T-helper 9 cell (primary cell): Measurements from ENCODE around the gene LRRC75A.
"Not testable (repeated sequence)": the region's sequence is repeated elsewhere in the genome, so short reads cannot be mapped to it uniquely, and the experiment has no call there.

Experiments
- DNase-seq: peaks from one replicate; pipeline ENCODE4 v3.0.0-alpha.2; 2020

Gene LRRC75A

DNA sequence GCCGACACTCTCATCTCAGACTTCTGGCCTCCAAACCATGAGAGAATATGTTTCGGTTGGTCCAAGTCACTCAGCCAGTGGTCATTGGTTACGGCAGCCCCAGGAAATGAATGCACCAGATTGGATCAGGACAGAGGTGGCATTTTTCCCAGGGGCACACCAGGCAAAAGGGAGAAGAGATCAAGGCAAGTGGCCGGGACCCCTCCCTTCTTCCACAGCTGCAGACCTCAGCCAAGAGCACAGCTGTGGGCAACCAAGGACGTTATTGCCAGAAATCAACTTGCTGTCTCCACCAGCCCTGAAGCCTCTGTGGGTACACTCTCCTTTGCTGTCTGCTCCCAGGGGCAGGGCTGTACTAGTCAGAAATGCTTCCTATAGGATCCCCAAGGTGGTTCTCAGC lies 20.7 kb downstream of the LRRC75A start:
- DNase-seq = no peak

DNA sequence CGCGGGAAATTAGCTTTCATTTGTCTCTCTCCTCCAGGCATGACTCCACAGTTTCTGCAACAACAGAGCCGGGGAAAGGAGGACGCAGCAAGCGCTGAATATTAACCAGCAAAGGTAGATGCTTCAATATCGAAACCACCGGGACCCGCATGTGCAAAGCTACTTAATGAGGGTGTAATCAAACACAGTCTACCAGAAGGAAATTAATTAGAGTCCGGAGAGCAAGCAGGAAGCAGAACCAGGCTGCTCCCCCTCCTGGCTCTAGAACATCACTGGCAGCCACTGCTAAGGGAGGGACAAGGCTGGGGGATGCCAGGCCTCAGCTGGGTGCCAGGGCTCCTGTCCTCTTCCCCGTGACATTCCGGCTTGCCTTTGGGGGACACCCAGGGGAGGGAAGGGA lies 21.7 kb downstream of the LRRC75A start:
- no peak for DNase-seq

DNA sequence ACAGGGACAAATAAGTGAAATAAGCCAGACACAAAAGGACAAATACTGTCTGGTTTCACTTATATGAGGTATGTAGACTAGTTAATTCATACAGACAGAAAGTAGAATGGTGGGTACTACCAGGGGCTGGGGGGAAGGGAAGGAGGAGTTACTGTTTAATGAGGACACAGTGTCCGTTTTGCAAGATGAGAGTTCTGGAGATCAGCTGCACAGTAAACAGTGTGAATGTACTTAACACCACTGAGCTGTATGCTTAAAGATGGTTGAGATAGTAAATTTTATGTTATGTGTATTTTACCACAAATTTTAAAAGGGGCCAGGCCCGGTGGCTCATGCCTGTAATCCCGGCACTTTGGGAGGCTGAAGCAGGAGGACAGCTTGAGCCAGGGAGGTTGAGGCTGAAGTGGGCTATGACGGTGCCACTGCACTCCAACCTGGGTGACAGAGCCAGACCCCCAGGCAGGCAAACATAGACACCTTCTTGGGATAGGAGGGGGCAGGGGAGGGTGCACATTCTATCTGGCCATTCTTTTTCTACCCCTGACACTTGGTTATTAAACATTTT lies 23.5 kb downstream of the LRRC75A start:
- DNase-seq = no peak

DNA sequence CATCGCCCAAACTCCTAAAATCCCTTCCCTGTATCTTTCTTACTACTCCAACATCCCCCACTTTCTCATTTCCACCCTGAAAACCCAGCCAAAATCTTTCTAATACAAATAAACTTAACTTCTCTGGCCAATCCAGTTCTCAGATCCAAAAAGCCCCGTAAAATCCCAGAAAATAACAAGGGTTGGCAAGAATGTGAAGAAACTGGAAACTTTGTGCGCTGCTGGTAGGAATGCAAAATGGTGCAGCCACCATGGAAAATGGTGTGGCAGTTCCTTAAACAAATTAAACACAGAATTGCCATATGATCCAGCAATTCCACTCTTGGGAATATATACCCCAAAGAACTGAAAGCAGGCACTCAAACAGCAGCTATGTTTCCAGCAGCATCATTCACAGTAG lies 24.1 kb downstream of the LRRC75A start:
- no peak for DNase-seq

DNA sequence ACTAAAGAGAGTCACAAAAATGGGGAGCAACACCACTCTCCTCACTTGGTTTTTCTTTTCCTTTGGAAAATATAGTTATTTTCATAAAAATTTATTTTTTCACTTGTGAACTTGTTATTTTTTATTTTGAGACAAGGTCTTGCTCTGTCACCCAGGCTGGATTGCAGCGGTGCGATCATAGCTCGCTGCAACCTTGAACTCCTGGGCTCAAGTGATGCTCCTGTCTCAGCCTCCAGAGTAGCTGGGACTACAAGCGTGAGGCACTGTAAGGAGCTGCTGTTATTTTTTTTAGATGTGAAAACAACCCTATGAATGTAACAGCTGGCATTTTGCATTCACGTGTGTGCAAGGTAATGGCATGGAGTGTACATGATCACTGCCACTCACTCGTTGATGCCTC lies 24.9 kb downstream of the LRRC75A start:
- DNase-seq = no peak

DNA sequence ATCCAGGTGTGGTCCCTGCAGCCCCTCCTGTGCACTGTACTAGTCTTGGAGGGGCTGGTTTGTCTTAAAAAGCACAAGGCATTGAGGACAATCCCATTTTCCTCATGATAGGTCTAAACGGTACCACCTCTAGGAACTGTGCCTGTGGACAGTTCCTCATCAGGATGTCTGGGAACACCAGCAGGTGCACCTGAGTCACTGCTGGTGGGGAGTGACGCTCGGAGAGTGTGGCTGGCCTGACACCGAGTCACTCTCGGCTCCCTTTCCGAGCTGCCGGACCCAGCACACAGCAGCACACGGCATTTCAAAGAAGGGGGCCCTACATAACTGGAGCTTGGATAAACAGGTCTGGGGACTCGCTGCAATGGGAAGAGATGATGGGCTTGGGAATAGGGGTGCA lies 25.6 kb downstream of the LRRC75A start:
- DNase-seq = no peak

DNA sequence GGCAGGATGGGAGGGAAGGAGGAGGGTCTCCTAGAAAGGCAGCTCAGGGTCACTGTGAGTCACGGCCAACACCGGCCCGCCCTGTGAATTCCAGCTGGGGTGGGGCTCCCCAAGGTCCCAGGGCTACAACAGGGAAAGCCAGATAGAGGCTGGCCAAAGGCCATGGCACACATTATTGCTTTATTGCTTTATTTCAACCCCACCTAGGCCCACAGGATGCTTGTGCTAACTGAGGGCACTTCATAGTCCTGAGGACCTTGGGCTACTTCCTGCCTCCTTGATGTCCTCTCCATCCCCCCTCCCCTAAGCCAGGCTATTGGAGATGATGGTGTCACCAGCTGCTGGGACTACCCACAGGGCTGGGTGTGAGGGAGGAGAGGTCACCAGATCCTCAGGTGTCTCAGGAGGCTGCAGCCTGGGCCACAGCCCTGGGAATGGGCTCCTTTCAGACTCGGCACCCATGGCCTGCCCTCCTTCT lies 26.1 kb downstream of the LRRC75A start:
- no peak for DNase-seq

DNA sequence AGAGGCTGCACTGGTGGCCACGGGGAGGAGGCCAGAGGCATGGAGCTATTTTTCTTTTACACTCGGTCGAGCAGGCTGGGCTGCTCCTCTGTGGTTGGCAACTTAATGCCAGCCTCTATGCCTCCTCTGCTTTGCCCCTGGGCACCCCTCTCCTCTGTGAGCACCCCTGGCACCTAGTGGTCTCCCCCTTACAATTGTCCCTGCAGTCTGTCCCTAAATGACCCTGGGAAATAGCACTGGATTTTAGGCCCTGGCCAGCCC lies 27.0 kb downstream of the LRRC75A start:
- DNase-seq = no peak

DNA sequence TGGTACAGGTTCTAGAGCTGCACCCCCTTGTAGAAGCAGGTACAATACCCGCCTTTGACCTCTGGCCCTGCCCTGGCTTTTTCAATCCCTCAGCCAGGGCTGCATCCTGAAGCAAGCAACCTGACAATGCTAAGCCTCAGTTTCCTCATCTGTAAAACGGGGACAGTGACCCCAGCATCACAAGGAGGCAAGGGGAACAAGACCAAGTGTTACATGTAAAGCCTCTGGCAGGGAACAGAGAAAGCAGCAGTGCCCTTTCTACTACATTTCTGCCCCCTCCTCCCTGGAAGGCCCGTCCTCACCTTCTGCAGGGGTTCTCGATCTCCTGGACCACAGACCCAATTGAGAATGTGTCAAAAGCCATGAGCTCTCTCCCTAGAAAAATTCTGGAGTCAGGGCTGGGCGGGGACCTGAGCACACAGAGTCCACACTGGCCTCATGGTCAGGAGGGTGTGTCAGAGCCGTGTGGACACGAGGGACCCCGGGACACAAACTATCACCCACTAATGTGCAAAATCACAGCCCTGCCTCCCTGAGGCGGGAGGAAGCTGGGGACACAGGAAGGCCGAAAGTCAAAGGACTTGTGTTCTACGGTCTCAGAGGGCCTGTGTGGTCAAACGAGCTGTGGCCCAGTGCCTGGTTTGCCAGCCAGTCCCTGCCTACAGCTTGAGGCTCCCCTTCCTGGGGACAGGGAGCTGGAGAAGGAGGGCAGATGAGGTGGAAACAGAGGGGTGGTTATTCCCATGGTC lies 27.5 kb downstream of the LRRC75A start:
- no peak for DNase-seq

DNA sequence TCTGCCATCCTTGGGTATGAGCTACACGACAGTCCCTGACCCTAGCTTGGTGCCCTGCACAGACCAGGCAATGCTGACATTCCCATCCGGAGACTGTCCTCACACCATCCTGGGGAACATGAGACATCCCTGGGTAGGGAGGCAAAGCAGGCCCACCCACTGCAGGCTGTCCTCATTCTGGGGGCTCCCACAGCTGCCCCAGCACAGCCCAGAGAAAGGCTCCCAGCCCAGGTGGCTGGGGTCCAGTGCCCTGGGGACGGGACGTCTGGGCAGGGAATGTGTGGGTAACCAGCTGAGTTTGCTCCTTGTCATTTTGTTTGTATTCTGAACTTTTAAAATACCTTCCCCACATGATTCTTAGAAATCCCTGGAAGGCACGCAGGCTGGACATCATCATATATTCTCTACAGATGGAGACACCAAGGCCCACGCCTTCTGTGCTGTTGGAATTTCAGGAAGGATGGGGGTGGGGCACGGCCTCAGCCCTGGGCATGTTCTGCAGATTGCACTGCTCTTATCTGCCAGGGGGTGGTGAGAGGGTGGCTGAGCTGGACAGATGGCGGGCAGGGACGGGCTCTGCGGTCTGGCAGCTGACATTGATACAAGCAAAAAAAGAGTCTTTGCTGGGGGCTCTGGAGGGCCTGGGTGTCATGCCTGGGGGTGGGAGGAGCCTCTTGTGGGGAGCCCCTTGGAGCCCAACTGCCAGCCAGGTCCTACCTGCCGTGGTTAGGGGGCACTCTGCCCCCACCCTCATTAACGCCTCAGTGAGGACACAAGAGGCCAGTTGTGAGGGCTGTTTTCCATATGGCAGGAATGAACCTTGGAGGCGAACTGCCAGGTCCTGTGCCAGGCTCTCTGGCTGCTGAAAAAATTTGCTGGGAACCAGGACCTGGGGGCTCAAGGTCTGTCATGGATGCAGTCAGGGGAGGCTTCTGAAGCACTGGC lies 28.4 kb downstream of the LRRC75A start:
- no peak for DNase-seq

DNA sequence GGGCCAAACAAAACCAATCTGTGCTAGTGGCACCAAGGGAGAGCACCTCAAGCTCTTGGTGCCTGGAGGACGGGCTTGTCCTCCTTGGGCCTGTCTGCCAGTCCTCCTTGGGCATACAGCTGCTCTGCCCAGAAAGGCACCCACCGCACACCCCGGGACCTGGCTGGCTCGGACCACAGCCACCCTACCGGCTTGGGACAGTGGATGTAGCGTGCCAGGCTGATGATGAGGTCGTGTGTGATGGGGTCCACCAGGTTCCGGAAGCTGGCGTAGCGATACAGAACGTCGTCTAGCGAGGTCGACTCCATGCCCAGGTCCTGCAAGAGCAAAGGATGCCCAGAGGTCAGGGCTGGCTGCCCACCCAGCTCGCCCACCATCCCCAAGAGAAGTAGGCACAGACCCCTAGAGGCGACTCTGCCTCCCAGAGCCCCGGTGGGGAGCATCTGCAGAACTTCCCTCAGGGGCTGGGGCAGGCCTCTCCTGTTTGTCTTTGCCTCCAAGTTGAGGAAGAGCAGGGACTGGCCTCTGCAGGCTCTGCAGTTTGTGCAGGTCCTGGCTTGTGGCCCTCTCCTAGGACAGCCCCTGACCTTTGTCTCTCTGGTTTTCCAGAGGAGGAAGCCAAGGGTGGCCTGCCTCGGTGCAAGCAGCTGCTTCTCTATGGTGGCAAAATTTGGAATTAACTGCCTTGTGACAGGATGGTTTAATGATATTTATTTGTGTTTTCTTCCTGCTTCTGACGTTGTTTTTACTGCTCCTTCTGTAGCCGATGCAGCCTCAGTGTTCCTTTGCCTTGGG lies 29.7 kb downstream of the LRRC75A start:
- no peak for DNase-seq

DNA sequence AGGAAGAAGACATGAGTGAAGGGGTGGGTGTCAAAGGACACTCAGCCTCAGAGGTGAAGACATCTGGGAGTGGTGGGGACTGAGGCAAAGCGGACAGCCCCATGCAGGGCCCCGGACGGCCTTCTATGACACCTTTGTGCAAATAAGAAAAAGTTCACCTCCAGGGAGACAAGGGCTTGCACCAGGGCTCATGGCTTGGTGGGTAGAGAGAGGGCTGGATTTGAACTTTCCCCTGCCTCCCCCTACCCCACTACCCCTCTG lies 30.5 kb downstream of the LRRC75A start:
- DNase-seq = no peak

DNA sequence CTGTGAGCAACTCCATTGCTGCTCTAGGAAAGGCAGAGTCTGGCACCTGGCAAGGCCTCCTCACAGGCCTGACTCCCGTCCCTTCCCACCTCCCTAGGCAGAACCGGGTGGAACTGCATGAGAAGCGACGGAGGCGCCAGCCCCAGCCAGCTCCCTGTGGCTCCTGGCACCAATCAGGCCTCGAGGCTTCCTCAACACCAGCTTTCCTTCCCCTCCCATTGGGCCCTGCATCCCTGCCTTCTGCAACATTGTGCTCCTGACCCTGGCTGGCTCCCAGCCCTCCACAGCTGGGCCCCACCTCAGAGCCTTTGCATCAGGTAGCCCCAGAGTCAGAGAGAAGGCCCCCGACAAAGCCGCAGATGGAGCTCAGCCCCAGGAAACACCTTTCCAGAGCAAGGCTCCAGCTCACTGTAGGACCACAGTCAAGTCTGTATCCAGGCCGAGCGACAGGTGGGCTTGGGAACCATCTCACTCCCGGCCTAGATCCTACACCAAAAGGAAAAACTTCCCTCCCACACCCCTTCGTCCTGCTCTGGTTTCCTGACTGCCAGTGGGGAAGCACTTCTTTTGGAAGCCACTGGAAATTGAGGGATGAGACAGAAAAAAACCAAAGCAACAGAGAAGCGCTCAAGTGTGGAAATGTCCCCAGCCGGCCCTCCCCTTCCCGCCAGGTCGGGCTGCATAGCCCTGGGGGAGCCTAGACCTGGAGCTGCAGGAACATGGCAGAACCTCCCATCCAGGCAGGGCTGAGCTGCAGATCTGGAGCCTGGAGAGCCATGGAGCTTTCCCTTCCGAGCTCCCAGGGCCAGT lies 31.0 kb downstream of the LRRC75A start:
- no peak for DNase-seq

DNA sequence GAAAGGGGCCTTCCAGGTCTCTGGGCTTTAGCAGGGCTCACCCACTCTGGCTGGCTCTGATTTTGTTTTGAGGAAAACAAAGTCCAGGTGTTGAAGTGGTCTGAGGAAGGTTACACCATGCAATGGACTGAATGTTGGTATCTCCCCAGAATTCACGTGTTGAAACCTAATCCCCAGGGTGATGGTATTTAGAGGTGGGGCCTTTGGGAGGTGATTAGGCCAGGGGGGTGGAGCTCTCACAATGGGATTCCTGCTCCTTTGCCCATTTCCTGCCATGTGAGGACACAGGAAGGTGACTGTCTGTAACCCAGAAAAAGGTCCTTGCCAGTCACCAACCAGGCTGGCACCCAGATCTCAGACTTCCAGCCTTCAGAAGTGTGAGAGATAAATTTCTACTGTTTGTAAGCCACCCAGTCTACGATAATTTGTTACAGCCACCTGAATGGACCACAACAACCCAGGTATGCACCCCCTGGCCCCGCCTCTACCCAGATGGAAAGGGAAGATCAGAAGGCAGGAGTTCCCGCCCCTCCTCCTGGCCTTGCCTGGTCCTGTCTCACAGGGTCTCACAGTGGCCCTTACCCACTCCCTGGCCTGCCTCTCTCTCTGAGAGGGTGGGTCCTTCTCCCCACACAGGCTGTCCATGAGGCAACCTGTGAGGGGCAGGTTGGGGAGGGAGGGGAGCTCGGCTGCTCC lies 32.0 kb downstream of the LRRC75A start:
- no peak for DNase-seq

DNA sequence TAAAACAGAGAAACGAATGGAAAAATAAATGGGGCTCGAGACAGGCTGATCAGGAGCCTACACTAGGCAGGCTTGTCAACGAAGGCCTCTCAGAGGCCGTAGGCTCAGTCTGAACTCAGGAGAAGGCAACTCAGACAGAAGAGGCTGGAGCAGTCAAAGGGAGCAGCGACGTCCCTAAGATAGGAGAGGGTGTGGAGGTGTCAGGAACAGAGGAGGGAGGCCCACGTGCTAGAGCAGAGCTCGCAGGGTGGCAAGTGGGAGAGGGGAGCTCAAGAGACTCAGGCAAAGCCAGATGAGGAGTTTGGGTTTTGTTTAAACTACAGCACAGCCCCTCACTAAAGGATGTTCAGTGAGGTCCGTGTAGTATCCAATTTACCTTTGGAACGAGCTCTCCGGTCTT lies 32.7 kb downstream of the LRRC75A start:
- DNase-seq = no peak

DNA sequence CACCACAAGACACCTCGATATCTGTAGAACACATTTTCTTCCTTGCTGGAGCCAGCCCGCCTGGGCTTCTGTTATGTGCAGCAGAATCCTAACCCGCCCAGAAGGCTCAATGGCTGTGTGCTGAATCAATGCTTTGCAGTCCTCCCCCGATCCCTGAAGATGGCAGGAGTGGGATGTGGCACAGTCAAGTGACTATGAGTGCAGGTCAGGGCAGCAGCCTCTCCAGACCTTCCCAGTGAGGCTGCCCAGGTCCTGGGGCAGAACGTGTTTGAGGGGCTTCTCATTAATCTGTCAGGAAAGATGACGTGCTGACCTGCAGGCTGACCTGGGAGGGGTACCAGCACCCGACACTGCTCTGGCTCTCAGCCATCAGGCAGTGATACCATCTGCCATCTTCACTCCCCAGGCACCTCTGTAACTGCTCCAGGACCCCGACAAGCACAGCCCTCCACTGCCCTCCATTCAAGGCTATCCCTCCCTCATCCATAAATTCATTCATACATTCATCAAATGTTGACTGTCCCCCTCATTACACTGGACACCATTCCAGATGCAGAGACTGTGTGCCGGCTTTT lies 35.2 kb downstream of the LRRC75A start:
- DNase-seq = no peak

DNA sequence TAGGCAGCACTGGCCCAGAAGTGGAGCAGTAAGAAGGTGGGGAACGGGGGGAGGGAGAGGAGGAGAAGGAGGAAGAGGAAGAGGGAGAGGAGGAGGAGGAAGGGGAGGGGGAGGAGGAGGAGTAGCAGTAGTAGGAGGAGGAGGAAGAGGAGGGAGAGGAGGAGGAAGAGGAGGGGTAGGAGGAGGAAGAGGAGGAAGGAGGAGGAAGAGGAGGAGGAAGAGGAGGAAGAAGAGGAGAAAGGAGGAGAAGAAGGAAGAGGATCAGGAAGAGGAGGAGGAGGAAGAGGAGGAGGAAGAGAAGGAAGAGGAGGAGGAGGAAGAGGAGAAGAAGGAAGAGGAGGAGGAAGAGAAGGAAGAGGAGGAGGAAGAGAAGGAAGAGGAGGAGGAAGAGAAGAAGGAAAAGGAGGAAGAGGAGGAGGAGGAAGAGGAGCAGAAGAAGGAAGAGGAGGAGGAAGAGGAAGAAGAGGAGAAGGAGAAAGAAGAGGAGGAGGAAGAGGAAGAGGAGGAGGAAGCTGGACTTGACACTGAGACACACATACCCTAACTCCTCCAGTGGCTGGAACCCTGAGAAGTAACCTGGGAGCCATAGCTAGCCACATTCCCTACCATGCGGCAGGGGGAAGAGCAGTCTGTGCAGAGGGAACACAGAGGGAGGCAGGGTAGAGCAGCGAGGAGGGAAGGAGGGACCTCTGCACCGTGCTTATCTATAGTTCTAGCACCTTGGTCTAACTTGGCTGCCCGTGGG lies 35.8 kb downstream of the LRRC75A start:
- no peak for DNase-seq

DNA sequence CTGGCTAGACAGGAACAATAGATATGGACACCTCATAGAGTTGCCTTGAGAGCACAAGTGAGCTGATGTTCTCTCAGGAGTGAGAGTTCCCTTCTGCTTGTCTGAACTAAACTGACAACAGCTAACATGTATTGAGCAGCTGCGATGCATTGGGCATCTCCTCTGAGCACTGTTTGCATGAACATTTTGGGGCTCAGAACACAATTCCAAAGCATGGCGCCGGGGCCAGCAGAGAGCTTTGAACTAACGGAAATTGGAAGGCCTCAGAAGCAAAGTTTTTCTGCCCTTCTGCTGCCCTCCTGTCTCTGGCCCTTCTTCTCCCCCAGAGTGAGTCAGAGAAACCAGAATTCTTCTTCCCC lies 38.5 kb downstream of the LRRC75A start:
- DNase-seq = no peak

DNA sequence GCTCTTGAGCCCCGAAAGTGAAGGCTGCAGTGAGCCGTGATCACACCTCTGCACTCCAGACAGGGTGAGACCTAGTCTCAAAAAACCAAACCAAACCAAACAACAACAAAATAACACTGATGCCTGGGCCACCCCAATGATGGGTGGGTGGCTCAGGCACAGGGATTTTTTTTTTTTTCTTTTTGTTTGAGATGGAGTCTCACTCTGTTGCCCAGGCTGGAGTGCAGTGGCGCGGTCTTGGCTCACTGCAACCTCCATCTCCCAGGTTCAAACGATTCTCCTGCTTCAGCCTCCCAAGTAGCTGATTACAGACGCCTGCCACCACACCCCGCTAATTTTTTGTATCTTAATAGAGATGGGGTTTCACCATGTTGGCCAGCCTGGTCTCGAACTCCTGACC lies 39.7 kb downstream of the LRRC75A start:
- DNase-seq = not testable (repeated sequence)

DNA sequence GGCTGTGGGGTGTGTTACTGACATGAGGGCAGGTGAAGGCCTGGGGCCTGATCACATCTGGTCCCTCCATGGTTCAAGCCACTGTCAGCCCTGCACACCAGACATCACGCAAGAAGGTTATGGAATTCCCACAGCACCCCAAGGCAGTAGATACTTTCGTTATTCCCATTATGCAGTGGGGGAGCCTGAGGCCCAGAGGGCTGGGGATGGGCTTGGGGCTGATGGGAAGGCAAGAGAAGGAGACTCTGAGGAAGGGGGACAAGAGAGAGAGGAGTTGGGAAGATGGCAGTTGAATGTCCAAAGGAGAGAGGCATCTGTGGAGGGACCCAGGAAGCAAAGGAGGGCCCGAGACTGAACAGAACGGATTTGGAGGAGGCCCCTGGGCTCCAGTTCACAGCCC lies 42.0 kb downstream of the LRRC75A start:
- no peak for DNase-seq

DNA sequence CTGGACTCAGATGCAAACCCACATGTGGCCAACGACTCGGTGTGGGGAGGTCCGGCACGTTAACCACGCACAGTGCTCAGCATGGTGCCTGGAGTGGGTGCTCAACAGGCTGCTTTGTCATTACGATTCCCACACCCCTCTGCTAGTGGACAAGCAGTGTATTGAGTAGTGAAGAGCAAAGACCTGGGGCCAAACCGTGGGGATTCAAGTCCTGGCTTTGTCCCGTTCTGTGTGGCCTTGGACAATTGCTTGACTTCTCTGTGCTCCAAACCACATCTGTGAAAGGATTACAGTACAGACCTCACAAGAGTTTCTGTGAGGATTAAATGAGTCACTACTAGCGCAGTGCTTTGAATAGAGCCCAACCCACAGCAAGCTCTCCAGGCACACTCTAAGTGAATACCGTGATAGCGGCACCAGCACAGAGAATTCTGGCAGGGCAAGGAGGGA lies 42.8 kb downstream of the LRRC75A start:
- no peak for DNase-seq
